OCI-LY7 (cell line): ENCODE measurements around the gene COL5A1. TPM values are rescaled to one million over a fixed set of nuclear protein-coding genes. Genes with fewer than 3 reads are reported as not detected.
"Not testable (repeated sequence)": the region's sequence is repeated elsewhere in the genome, so short reads cannot be mapped to it uniquely, and the experiment has no call there.

ENCODE experiments used
- BruUV-seq: library from RNA; stranded (reverse); fragments of 400-500 nt; replicated peaks from 2 replicates; lab custom pipeline; 2021; lab: Mats Ljungman, UMichigan
- CTCF ChIA-PET: fragments of 300-600 bp; sonication (Branson Sonifier 250); formaldehyde crosslinking; loops from one replicate; lab custom pipeline; 2022; ENCODE audit warnings: antibody characterized with exemption; ENCODE audit not compliant: unreplicated experiment; lab: Charles Lee
- POLR2A ChIA-PET: fragments of 300-600 bp; sonication (Branson Sonifier 250); formaldehyde crosslinking; loops from one replicate; lab custom pipeline; 2022; ENCODE audit warnings: antibody characterized with exemption; lab: Charles Lee
- DNase-seq: peaks from one replicate; pipeline ENCODE4 v3.0.0-alpha.2; 2015; ENCODE audit warnings: low spot score
- H2AFZ ChIP-seq: fragments of 200-600 bp; sonication (generic), shearing (Covaris generic); 2 replicates; pipeline ENCODE4 v1.6.1; 2014; ENCODE audit warnings: mild to moderate bottlenecking, antibody characterized with exemption, low read length, moderate library complexity
- H3K27ac ChIP-seq: fragments of 200-600 bp; sonication (generic); 2 replicates; pipeline ENCODE4 v1.5.1; 2014; ENCODE audit warnings: mixed run types, low read depth, mild to moderate bottlenecking, moderate library complexity, low read length, inconsistent platforms; ENCODE audit not compliant: poor library complexity, severe bottlenecking
- H3K36me3 ChIP-seq: fragments of 200-600 bp; sonication (generic); 2 replicates; pipeline ENCODE4 v1.6.1; 2014; ENCODE audit warnings: mild to moderate bottlenecking, antibody characterized with exemption, low read length, moderate library complexity, mixed read lengths; ENCODE audit not compliant: insufficient read depth
- H3K4me1 ChIP-seq: fragments of 200-600 bp; sonication (generic); 2 replicates; pipeline ENCODE4 v1.5.1; 2014; ENCODE audit warnings: mild to moderate bottlenecking, low read length; ENCODE audit not compliant: insufficient read depth, poor library complexity, severe bottlenecking
- H3K4me2 ChIP-seq: fragments of 200-600 bp; sonication (generic); 2 replicates; pipeline ENCODE4 v1.6.1; 2014; ENCODE audit warnings: mild to moderate bottlenecking, low read length
- H3K4me3 ChIP-seq: fragments of 200-600 bp; sonication (generic); 2 replicates; pipeline ENCODE4 v1.5.1; 2014; ENCODE audit warnings: mild to moderate bottlenecking, low read depth, low read length; ENCODE audit not compliant: poor library complexity, severe bottlenecking
- H3K79me2 ChIP-seq: fragments of 200-600 bp; sonication (generic); 2 replicates; pipeline ENCODE4 v1.6.1; 2016; ENCODE audit warnings: low read depth, mild to moderate bottlenecking, low read length, moderate library complexity, mixed read lengths; ENCODE audit not compliant: insufficient read depth
- H3K9me2 ChIP-seq: fragments of 200-600 bp; sonication (generic); 2 replicates; pipeline ENCODE4 v1.6.1; 2016; ENCODE audit warnings: mild to moderate bottlenecking, low read length, mixed read lengths; ENCODE audit not compliant: insufficient read depth
- H3K9me3 ChIP-seq: fragments of 200-600 bp; sonication (generic); 2 replicates; pipeline ENCODE4 v1.6.1; 2014; ENCODE audit warnings: mild to moderate bottlenecking, mixed run types, low read length, mixed read lengths
- H4K20me1 ChIP-seq: fragments of 200-600 bp; sonication (generic); 2 replicates; pipeline ENCODE4 v1.6.1; 2014; ENCODE audit warnings: mild to moderate bottlenecking, antibody characterized with exemption, low read length, moderate library complexity, mixed read lengths; ENCODE audit not compliant: insufficient read depth
- EZH2phosphoT487 ChIP-seq: fragments of 200-600 bp; sonication (generic); IDR thresholded peaks from 2 replicates; pipeline ENCODE4 v1.6.1; 2018; ENCODE audit warnings: low read depth, borderline replicate concordance, mild to moderate bottlenecking, mixed run types, antibody characterized with exemption, low read length, moderate library complexity, mixed read lengths
- intact Hi-C: fragments of 100-400 bp; cut with micrococcal nuclease; formaldehyde crosslinking; loops from one replicate; pipeline ENCODE4 v1.10.0; 2022; ENCODE audit not compliant: unreplicated experiment
- total RNA-seq, 2 experiments: library from RNA; depleted of rRNA in 1 of 2; stranded (reverse); fragments of >200 nt in 1 of 2; shearing (Covaris generic) in 1 of 2; gene quantifications; 2 replicates each; pipeline ENCODE4 v1.2.3, GENCODE V29; 2014 to 2022
- TF ChIP-seq, protein P1 (sequence below): fragments of 200-600 bp; sonication (generic); conservative IDR thresholded peaks from 2 replicates; pipeline ENCODE4 v1.5.1; 2014; ENCODE audit warnings: mild to moderate bottlenecking, antibody characterized with exemption, low read length, moderate library complexity, mixed read lengths

The COL5A1 gene
- total RNA-seq, 2 experiments from 2014 or later: 12.2 to 28.6 TPM

DNA sequence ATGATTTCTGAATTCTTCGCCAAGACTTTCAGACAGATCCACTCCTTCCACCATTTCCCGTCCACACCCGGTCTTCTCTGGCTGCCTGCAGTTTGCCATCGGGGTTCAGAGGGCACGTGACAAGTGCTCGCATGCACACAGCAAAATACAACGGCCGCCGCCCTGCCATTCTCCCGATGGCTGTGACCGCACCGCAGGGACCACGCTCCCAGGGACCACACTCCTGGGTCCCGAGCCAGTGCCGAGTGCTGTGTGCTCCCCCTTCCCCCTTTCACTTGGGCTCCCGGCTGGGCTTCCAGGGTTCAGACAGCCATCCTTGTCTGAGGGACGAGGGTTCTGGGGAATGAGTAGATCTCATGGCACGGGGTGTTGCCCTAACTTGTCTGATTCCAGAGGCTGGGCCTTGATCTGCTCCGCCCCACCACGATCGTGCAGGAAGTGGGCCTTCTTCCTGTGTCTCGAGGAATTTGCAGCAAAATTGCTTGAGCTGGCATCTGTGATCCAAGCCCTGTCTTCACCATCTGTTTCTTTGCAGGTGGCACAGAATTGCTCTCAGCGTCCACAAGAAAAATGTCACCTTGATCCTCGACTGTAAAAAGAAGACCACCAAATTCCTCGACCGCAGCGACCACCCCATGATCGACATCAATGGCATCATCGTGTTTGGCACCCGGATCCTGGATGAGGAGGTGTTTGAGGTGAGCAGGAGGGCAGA is 59.2 kb downstream of the COL5A1 start:
- Histone ChIP-seq H3K4me1 (no peaks in the 10 kb centered on the region), H3K4me3 (no peak overlapping the region), H3K4me2 (no peak overlapping the region), H3K9me2 (no peaks in the 10 kb centered on the region), H3K79me2 (no peaks in the 10 kb centered on the region), H3K27ac (no peak overlapping the region), H3K36me3 (no peaks in the 10 kb centered on the region), H3K9me3 (no peaks in the 10 kb centered on the region), H4K20me1 (no peaks in the 10 kb centered on the region), H2AFZ (no peak overlapping the region)
- BruUV-seq: no TSS peak
- TF ChIP-seq EZH2phosphoT487: no peak
- TF ChIP-seq, protein P1, sequence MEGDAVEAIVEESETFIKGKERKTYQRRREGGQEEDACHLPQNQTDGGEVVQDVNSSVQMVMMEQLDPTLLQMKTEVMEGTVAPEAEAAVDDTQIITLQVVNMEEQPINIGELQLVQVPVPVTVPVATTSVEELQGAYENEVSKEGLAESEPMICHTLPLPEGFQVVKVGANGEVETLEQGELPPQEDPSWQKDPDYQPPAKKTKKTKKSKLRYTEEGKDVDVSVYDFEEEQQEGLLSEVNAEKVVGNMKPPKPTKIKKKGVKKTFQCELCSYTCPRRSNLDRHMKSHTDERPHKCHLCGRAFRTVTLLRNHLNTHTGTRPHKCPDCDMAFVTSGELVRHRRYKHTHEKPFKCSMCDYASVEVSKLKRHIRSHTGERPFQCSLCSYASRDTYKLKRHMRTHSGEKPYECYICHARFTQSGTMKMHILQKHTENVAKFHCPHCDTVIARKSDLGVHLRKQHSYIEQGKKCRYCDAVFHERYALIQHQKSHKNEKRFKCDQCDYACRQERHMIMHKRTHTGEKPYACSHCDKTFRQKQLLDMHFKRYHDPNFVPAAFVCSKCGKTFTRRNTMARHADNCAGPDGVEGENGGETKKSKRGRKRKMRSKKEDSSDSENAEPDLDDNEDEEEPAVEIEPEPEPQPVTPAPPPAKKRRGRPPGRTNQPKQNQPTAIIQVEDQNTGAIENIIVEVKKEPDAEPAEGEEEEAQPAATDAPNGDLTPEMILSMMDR: no peak
- DNase-seq: no peak
- intact Hi-C loops: no loop called here
- ChIA-PET CTCF (no interaction called here), POLR2A (no interaction called here)

DNA sequence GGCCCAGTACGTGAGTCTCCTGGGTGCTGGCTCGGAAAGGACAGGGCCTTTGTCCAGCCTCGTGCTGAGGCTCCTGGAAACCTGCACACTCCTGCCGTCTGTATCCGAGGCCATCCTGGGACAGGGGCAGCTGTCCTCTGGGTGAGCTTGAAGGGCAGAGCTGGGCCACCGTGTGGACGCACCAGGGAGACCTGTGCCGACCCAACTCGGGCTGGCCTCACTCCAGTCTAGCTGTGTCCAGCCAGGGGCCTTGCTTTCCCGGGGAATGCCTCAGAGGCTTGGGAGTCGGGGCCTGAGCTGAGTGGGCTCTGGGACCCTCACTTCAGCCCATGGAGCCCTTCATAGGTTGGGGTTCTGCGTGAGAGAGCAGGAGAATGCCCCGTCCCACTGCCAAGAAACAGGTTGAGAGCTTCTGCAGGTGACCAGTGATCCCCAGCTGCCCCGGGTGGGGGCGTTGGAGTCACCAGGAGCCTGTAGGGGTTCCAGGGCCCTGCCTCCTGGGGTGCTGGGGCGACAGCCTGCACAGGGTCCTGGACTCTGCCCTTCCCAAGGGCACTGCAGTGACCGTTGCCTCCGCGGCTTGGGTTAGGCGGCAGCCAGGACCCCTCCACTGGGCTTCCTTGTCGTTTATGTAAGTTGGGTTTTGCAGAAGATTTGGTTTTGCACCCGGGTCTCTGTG is 60.1 kb downstream of the COL5A1 start:
- POLR2A ChIA-PET: no interaction called here
- Histone ChIP-seq H4K20me1 (no peaks in the 10 kb centered on the region), H2AFZ (no peak overlapping the region), H3K9me3 (no peaks in the 10 kb centered on the region), H3K36me3 (no peaks in the 10 kb centered on the region), H3K4me2 (no peak overlapping the region), H3K79me2 (no peaks in the 10 kb centered on the region), H3K9me2 (no peaks in the 10 kb centered on the region), H3K4me1 (no peaks in the 10 kb centered on the region), H3K4me3 (no peak overlapping the region), H3K27ac (no peak overlapping the region)
- no peak for DNase-seq
- intact Hi-C loops: no loop called here
- BruUV-seq: no TSS peak
- CTCF ChIA-PET: no interaction called here
- TF ChIP-seq EZH2phosphoT487: no peak
- TF ChIP-seq, protein P1: no peak

DNA sequence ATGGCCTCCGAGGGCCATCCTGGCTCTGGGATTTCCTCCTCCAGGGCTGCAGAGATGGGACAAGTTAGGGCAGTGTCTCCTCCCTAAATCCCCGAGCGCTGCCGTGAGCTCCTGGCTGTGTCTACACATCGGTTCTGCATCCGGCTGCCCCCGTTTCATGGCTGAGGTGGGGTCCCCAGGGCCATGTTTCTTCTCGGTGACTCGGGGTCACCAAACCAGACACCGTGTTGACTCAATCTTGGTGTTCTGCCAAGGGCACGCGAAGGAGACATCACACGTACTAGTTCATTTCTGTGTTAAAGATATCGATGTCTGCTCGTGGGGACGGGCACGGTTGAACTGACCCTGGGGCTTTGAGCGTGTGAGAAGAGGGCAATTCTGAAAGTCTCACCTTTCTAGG is 60.7 kb downstream of the COL5A1 start:
- intact Hi-C loops: no loop called here
- no peak overlapping the region for H2AFZ ChIP-seq
- H3K36me3 ChIP-seq: no peaks in the 10 kb centered on the region
- no peaks in the 10 kb centered on the region for H3K9me2 ChIP-seq
- ChIA-PET POLR2A (no interaction called here), CTCF (no interaction called here)
- no peak overlapping the region for H3K27ac ChIP-seq
- DNase-seq: no peak
- no peaks in the 10 kb centered on the region for H3K79me2 ChIP-seq
- no peak for TF ChIP-seq EZH2phosphoT487
- TF ChIP-seq, protein P1: no peak
- H3K4me3 ChIP-seq: no peak overlapping the region
- H3K9me3 ChIP-seq: no peaks in the 10 kb centered on the region
- no TSS peak for BruUV-seq
- no peaks in the 10 kb centered on the region for H3K4me1 ChIP-seq
- no peaks in the 10 kb centered on the region for H4K20me1 ChIP-seq
- H3K4me2 ChIP-seq: no peak overlapping the region

DNA sequence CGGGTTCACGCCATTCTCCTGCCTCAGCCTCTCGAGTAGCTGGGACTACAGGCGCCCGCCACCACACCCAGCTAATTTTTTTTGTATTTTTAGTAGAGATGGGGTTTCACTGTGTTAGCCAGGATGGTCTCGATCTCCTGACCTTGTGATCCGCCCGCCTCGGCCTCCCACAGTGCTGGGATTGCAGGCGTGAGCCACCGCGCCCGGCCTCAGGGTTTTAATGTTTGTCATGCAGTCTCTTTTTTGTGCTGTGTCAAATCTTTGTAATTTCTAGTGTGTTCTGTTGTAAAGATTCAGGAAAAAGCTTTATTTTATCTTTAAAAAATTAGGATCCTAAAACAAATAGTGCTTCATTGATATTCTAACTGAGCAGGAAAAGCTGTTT is 62.1 kb downstream of the COL5A1 start:
- H3K4me1 ChIP-seq, H3K9me3 ChIP-seq, H3K4me3 ChIP-seq, BruUV-seq, DNase-seq, H2AFZ ChIP-seq, H3K79me2 ChIP-seq, H3K36me3 ChIP-seq, H3K9me2 ChIP-seq, CTCF ChIA-PET, intact Hi-C loops, H4K20me1 ChIP-seq, H3K27ac ChIP-seq, H3K4me2 ChIP-seq: not testable (repeated sequence)
- POLR2A ChIA-PET: interaction anchor here (1.1 kb wide), 1 partner anchor 228 kb away, joined by 3 read pairs; no protein-coding TSS in a partner anchor
